NOMO-1 (cell line): Measurements from ENCODE around the gene AQP3.
"Not testable (repeated sequence)": the region's sequence is repeated elsewhere in the genome, so short reads cannot be mapped to it uniquely, and the experiment has no call there.

Experiments
- DNase-seq, 2 experiments: peaks; one replicate each; lab custom pipeline; 2025; ENCODE audit not compliant: unreplicated experiment in 2 of 2; lab: John Stamatoyannopoulos, UW

AQP3 gene

GRCh38 chr9:33465596-33466564 lies 18.5 kb upstream of the AQP3 start:
- DNase-seq = no peak

GRCh38 chr9:33465096-33465495 lies 17.7 kb upstream of the AQP3 start:
- no peak for DNase-seq

GRCh38 chr9:33464045-33464636 lies 16.7 kb upstream of the AQP3 start:
- DNase-seq = no peak

- no peak for DNase-seq
Measured at GRCh38 chr9:33463151-33463550, 15.8 kb upstream of the AQP3 start.

GRCh38 chr9:33461492-33461891 lies 14.1 kb upstream of the AQP3 start:
- no peak for DNase-seq

GRCh38 chr9:33460854-33461253 lies 13.5 kb upstream of the AQP3 start:
- DNase-seq = no peak

- no peak for DNase-seq
Measured at GRCh38 chr9:33459115-33459514, 11.7 kb upstream of the AQP3 start.

- DNase-seq = no peak
Measured at GRCh38 chr9:33458444-33458843, 11.1 kb upstream of the AQP3 start.

- no peak for DNase-seq
Measured at GRCh38 chr9:33455945-33456344, 8.6 kb upstream of the AQP3 start.

GRCh38 chr9:33455456-33455855 lies 8.1 kb upstream of the AQP3 start:
- DNase-seq = not testable (repeated sequence)

GRCh38 chr9:33454661-33455026 lies 7.3 kb upstream of the AQP3 start:
- DNase-seq = not testable (repeated sequence)

GRCh38 chr9:33453999-33454660 lies 6.7 kb upstream of the AQP3 start:
- DNase-seq = no peak

GRCh38 chr9:33453286-33453860 lies 6.0 kb upstream of the AQP3 start:
- DNase-seq = no peak

GRCh38 chr9:33452828-33453271 lies 5.5 kb upstream of the AQP3 start:
- peak; percentile 79 to 80 for DNase-seq

- no peak for DNase-seq
Measured at GRCh38 chr9:33450621-33451146, 3.3 kb upstream of the AQP3 start.

- DNase-seq = no peak
Measured at GRCh38 chr9:33449715-33450114, 2.3 kb upstream of the AQP3 start.

GRCh38 chr9:33447799-33448553 lies 583 bp upstream of the AQP3 start:
- DNase-seq = no peak

- DNase-seq = no peak
Measured at GRCh38 chr9:33446240-33446945, 1.0 kb downstream of the AQP3 start.

GRCh38 chr9:33445389-33446239 lies 1.8 kb downstream of the AQP3 start:
- DNase-seq = no peak
